ENCODE measurements around the gene NHEJ1.

The NHEJ1 gene

DNA sequence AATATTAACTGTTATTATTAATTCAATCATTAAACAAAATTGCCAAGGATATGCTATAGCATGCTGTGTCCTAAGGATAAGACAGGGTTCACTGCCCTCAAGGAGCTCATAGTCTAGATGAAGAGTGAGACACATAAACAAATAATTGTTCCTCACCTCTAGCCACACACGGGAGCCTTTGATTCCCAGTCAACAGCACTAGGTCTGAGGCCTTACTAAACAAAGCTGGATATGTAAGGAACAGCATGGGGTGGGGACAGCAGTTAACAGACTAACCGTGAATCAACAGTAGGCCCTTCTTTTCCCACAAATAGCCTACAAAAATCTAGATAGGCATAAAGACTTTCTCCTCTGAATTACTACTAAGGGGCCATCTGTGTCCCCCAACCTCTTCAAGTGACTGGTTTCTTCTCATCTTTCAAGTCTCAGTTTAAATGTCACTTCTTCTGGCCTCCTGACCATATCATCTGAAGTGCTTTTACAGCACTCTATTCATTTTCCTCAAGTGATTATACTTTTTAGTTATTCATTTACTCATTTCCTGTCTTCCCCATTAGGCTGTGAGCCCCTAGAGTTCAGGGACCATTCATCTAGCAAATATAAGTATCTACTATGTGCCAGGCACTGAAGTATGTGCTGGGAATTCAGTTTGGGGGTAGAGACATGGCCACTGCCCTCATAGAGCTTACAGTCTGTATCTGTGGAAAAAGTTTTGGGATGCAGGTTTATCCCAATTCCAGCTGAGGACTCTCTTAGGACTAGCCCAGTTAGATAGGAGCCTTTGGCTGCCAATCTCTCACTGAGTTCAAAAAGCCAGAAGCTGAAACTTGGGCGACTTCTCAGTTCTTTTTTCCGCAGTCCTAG, 69.9 kb downstream of the NHEJ1 start:
- Histone ChIP-seq H3K27me3 (ENCODE audit: insufficient read depth, insufficient read length) (no peaks in the 10 kb centered on the region), H3K9ac (ENCODE audit: insufficient read length, low read depth) (no peak overlapping the region), H3K9me3 (ENCODE audit: insufficient read depth, low read length) (peaks cover 3% of the 10 kb centered on the region; the same call in 1 of the 2 replicates), H3K36me3 (ENCODE audit: insufficient read depth, insufficient read length, low read length) (peaks cover 5% of the 10 kb centered on the region), H3K4me3 (ENCODE audit: insufficient read length, low read depth) (no peak overlapping the region), H3K4me1 (ENCODE audit: insufficient read depth, insufficient read length) (peaks cover 6% of the 10 kb centered on the region)
- no peak for DNase-seq (ENCODE audit: low read depth, low spot score)
- TF ChIP-seq YY1 (IDR thresholded peaks at IDR 0.05; ENCODE audit: insufficient read depth, insufficient read length), result no peak
- no peak for TF ChIP-seq ZNF274 (IDR thresholded peaks at IDR 0.05; ENCODE audit: low read depth, low read length)
- no peak for TF ChIP-seq SUZ12 (IDR thresholded peaks at IDR 0.05; ENCODE audit: extremely low read depth, insufficient read depth, insufficient read length)

DNA sequence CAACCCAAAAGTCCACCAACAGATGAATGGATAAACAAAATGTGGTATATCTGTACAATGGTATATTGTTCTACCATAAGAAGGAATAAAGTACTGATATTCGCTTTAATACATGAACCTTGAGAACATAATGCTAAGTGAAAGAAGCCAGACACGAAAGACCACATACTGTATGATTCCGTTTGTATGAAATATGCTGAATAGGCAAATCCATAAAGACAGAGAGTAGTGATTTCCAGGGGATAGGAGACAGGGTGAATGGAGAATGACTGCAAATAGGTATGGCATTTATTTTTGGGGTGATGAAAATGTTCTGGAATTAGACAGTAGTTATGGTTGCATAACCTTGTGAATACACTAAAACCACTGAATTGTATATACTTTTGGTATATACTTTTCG, 71.3 kb downstream of the NHEJ1 start:
- Histone ChIP-seq H3K36me3 (ENCODE audit: insufficient read depth, insufficient read length, low read length) (no peaks in the 10 kb centered on the region), H3K4me1 (ENCODE audit: insufficient read depth, insufficient read length) (peaks cover 6% of the 10 kb centered on the region), H3K9ac (ENCODE audit: insufficient read length, low read depth) (no peak overlapping the region), H3K27me3 (ENCODE audit: insufficient read depth, insufficient read length) (no peaks in the 10 kb centered on the region), H3K9me3 (ENCODE audit: insufficient read depth, low read length) (peaks cover 3% of the 10 kb centered on the region; the same call in 1 of the 2 replicates), H3K4me3 (ENCODE audit: insufficient read length, low read depth) (no peak overlapping the region)
- no peak for DNase-seq (ENCODE audit: low read depth, low spot score)
- TF ChIP-seq ZNF274 (IDR thresholded peaks at IDR 0.05; ENCODE audit: low read depth, low read length) (no peak), SUZ12 (IDR thresholded peaks at IDR 0.05; ENCODE audit: extremely low read depth, insufficient read depth, insufficient read length) (no peak), YY1 (IDR thresholded peaks at IDR 0.05; ENCODE audit: insufficient read depth, insufficient read length) (no peak)

DNA sequence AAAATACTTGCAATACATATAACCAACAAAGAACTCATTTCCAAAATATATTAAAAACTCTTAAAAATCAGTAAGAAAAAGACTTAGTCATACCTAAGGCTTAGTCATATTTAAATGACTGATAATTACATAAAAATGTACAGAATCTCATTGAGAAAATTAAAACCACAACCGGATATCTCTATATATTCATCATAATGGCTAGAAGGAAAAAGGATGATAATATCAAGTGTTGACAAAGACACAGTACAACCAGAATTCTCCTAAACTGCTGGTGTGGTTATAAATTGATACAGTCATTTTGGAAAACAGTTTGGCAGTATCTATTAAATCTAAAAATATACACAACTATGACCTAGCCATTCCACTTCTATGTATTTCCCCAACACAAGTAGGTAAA, 72.8 kb downstream of the NHEJ1 start:
- no peaks in the 10 kb centered on the region for H3K27me3 ChIP-seq (ENCODE audit: insufficient read depth, insufficient read length)
- no peak overlapping the region for H3K9ac ChIP-seq (ENCODE audit: insufficient read length, low read depth)
- no peak overlapping the region for H3K4me3 ChIP-seq (ENCODE audit: insufficient read length, low read depth)
- H3K36me3 ChIP-seq (ENCODE audit: insufficient read depth, insufficient read length, low read length), result no peaks in the 10 kb centered on the region
- no peak for TF ChIP-seq YY1 (IDR thresholded peaks at IDR 0.05; ENCODE audit: insufficient read depth, insufficient read length)
- TF ChIP-seq SUZ12 (IDR thresholded peaks at IDR 0.05; ENCODE audit: extremely low read depth, insufficient read depth, insufficient read length), result no peak
- TF ChIP-seq ZNF274 (IDR thresholded peaks at IDR 0.05; ENCODE audit: low read depth, low read length), result no peak
- peaks cover 3% of the 10 kb centered on the region; the same call in 1 of the 2 replicates for H3K9me3 ChIP-seq (ENCODE audit: insufficient read depth, low read length)
- H3K4me1 ChIP-seq (ENCODE audit: insufficient read depth, insufficient read length), result peaks cover 6% of the 10 kb centered on the region
- DNase-seq (ENCODE audit: low read depth, low spot score), result no peak

DNA sequence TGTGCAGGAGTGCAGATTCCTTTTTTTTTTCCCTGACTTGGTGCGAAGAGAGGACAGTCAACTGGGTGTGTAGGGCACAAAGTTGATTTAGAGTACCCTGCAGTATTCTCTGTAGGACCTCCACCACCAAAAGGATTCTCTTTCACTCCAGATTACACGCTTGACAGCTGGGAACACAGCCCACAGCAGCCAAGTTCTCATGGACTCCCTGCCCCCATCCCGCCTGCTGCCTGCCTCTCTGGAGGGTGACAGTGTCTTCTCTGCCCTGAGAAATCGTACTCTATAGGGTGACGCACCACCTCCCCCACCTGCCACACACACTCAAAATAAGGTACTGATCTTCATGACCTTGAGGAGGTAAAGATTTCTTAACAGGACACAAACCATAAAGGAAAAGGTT, 73.3 kb downstream of the NHEJ1 start:
- Histone ChIP-seq H3K9me3 (ENCODE audit: insufficient read depth, low read length) (peaks cover 3% of the 10 kb centered on the region; the same call in 1 of the 2 replicates), H3K27me3 (ENCODE audit: insufficient read depth, insufficient read length) (no peaks in the 10 kb centered on the region), H3K4me3 (ENCODE audit: insufficient read length, low read depth) (no peak overlapping the region), H3K9ac (ENCODE audit: insufficient read length, low read depth) (no peak overlapping the region), H3K4me1 (ENCODE audit: insufficient read depth, insufficient read length) (peaks cover 6% of the 10 kb centered on the region), H3K36me3 (ENCODE audit: insufficient read depth, insufficient read length, low read length) (no peaks in the 10 kb centered on the region)
- DNase-seq (ENCODE audit: low read depth, low spot score), result no peak
- TF ChIP-seq YY1 (IDR thresholded peaks at IDR 0.05; ENCODE audit: insufficient read depth, insufficient read length) (no peak), ZNF274 (IDR thresholded peaks at IDR 0.05; ENCODE audit: low read depth, low read length) (no peak), SUZ12 (IDR thresholded peaks at IDR 0.05; ENCODE audit: extremely low read depth, insufficient read depth, insufficient read length) (no peak)

DNA sequence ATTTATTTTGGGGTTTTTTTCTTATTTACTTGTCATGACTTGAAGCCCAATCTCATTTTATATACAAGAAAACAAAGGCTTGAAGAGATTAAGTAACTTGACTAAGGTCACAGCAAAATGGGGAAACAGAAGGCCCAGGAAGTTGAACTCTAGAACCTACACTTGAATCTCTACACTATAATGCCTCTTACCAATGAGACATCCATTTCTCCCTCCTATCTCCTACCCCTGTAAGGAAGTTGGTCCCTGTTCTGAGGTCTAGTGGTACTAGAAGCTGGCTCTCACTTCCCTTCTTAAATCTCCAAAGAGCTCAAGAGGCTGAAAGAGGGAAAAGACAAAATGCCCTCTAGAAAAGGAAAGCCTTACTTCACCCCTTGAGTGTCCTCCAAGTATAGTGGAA, 74.4 kb downstream of the NHEJ1 start:
- no peak overlapping the region for H3K9ac ChIP-seq (ENCODE audit: insufficient read length, low read depth)
- no peak overlapping the region for H3K4me3 ChIP-seq (ENCODE audit: insufficient read length, low read depth)
- H3K9me3 ChIP-seq (ENCODE audit: insufficient read depth, low read length), result peaks cover 2% of the 10 kb centered on the region; the same call in 1 of the 2 replicates
- H3K4me1 ChIP-seq (ENCODE audit: insufficient read depth, insufficient read length), result peaks cover 6% of the 10 kb centered on the region
- TF ChIP-seq SUZ12 (IDR thresholded peaks at IDR 0.05; ENCODE audit: extremely low read depth, insufficient read depth, insufficient read length) (no peak), ZNF274 (IDR thresholded peaks at IDR 0.05; ENCODE audit: low read depth, low read length) (no peak), YY1 (IDR thresholded peaks at IDR 0.05; ENCODE audit: insufficient read depth, insufficient read length) (no peak)
- no peaks in the 10 kb centered on the region for H3K27me3 ChIP-seq (ENCODE audit: insufficient read depth, insufficient read length)
- no peak for DNase-seq (ENCODE audit: low read depth, low spot score)
- no peaks in the 10 kb centered on the region for H3K36me3 ChIP-seq (ENCODE audit: insufficient read depth, insufficient read length, low read length)

DNA sequence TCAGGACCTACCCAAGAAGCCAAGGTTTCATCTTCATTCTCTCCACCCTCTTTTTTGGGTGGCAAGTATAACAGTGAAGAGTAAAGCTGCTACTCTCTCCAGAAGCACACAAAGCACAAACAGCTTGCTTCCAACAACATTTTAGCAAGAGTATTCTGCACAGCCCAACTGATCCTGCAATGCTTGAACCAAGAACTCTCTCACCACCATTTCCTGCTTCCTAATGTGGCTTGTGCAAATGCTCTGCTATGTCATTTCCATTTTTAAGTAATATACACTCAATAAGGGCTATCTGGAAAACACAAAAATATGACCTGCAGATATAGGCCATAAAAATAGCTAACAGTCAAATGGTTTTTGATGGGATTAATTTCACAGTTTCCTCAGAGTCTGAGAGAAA, 75.8 kb downstream of the NHEJ1 start:
- no peak for TF ChIP-seq ZNF274 (IDR thresholded peaks at IDR 0.05; ENCODE audit: low read depth, low read length)
- no peak for TF ChIP-seq SUZ12 (IDR thresholded peaks at IDR 0.05; ENCODE audit: extremely low read depth, insufficient read depth, insufficient read length)
- no peak for TF ChIP-seq YY1 (IDR thresholded peaks at IDR 0.05; ENCODE audit: insufficient read depth, insufficient read length)
- Histone ChIP-seq H3K4me1 (ENCODE audit: insufficient read depth, insufficient read length) (peaks cover 6% of the 10 kb centered on the region), H3K9me3 (ENCODE audit: insufficient read depth, low read length) (no peaks in the 10 kb centered on the region), H3K9ac (ENCODE audit: insufficient read length, low read depth) (no peak overlapping the region), H3K27me3 (ENCODE audit: insufficient read depth, insufficient read length) (no peaks in the 10 kb centered on the region), H3K4me3 (ENCODE audit: insufficient read length, low read depth) (no peak overlapping the region), H3K36me3 (ENCODE audit: insufficient read depth, insufficient read length, low read length) (no peaks in the 10 kb centered on the region)
- DNase-seq (ENCODE audit: low read depth, low spot score), result no peak

DNA sequence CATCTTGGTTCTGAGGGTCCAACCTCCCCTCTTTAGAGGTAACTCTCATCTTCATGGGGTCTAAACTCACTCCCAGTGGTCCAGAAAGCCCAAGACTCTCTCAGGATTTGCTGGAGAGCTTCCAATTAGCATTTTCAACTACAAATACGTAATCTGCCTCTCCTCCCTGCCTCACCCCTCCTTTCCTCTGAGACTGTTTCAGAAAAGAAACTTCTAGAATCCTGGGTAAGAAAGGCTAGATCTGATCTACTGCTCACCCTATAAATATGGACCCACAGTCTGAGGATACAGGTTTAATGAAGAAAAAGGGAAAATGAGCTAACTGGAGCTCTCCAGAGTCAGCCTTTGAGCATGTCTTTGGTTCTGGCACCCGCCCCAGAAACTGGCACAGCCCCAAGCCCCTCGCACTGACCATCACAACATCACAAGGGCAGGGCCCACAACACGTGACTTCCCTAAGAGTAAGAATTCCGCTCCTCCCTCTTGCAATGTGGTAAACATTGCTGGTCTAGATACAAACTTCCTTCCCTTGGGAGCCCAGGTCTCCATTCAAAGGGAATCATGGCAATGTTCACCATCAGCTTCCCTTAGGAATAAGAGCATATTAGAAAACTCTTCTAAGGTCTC, 78.2 kb downstream of the NHEJ1 start:
- no peak overlapping the region for H3K4me3 ChIP-seq (ENCODE audit: insufficient read length, low read depth)
- H3K9ac ChIP-seq (ENCODE audit: insufficient read length, low read depth), result no peak overlapping the region
- peaks cover 6% of the 10 kb centered on the region for H3K4me1 ChIP-seq (ENCODE audit: insufficient read depth, insufficient read length)
- no peaks in the 10 kb centered on the region for H3K9me3 ChIP-seq (ENCODE audit: insufficient read depth, low read length)
- no peaks in the 10 kb centered on the region for H3K27me3 ChIP-seq (ENCODE audit: insufficient read depth, insufficient read length)
- TF ChIP-seq YY1 (IDR thresholded peaks at IDR 0.05; ENCODE audit: insufficient read depth, insufficient read length), result no peak
- TF ChIP-seq ZNF274 (IDR thresholded peaks at IDR 0.05; ENCODE audit: low read depth, low read length), result no peak
- TF ChIP-seq SUZ12 (IDR thresholded peaks at IDR 0.05; ENCODE audit: extremely low read depth, insufficient read depth, insufficient read length), result no peak
- no peak for DNase-seq (ENCODE audit: low read depth, low spot score)
- peaks cover 5% of the 10 kb centered on the region for H3K36me3 ChIP-seq (ENCODE audit: insufficient read depth, insufficient read length, low read length)
